HG02973 (cell line): ENCODE data around the gene NAA25.

Experiments used
- ATAC-seq: cut with Tn5 transposase; IDR thresholded peaks from one replicate; pipeline ENCODE4 v1.9.1; 2021; ENCODE audit warnings: moderate library complexity; ENCODE audit not compliant: unreplicated experiment

Gene NAA25

GRCh38 chr12:112108202-112109079 lies at the start of gene NAA25:
NAA25 (minus strand) TSS chr12:112108783; CDS start chr12:112108773, 10 bp downstream.
- ATAC-seq = peak; percentile 61

GRCh38 chr12:112153893-112154219 lies 45.3 kb upstream of the NAA25 start:
- ATAC-seq = no peak

- no peak for ATAC-seq
Observed at GRCh38 chr12:112153181-112153892, 44.8 kb upstream of the NAA25 start.

- ATAC-seq = no peak
Observed at GRCh38 chr12:112151766-112152541, 43.4 kb upstream of the NAA25 start.

- no peak for ATAC-seq
Observed at GRCh38 chr12:112149596-112149995, 41.0 kb upstream of the NAA25 start.

- ATAC-seq = no peak
Observed at GRCh38 chr12:112148031-112148513, 39.5 kb upstream of the NAA25 start.

GRCh38 chr12:112146123-112146522 lies 37.5 kb upstream of the NAA25 start:
- no peak for ATAC-seq

- no peak for ATAC-seq
Observed at GRCh38 chr12:112140728-112141127, 32.1 kb upstream of the NAA25 start.

GRCh38 chr12:112134731-112135130 lies 26.1 kb upstream of the NAA25 start:
- ATAC-seq = no peak

GRCh38 chr12:112133418-112133817 lies 24.8 kb upstream of the NAA25 start:
- no peak for ATAC-seq

GRCh38 chr12:112131686-112132085 lies 23.1 kb upstream of the NAA25 start:
- ATAC-seq = no peak

- ATAC-seq = no peak
Observed at GRCh38 chr12:112130441-112130998, 21.9 kb upstream of the NAA25 start.

- no peak for ATAC-seq
Observed at GRCh38 chr12:112126911-112127310, 18.3 kb upstream of the NAA25 start.

- no peak for ATAC-seq
Observed at GRCh38 chr12:112126000-112126438, 17.4 kb upstream of the NAA25 start.

GRCh38 chr12:112125250-112125999 lies 16.8 kb upstream of the NAA25 start, which contains the start of gene TRAFD1:
TRAFD1 (plus strand) TSS chr12:112125560; CDS start chr12:112130523, 4,963 bp downstream.
- peak; percentile 92 for ATAC-seq

GRCh38 chr12:112124918-112125249 lies 16.3 kb upstream of the NAA25 start:
- no peak for ATAC-seq

- no peak for ATAC-seq
Observed at GRCh38 chr12:112122823-112123690, 14.5 kb upstream of the NAA25 start.

- no peak for ATAC-seq
Observed at GRCh38 chr12:112121780-112122565, 13.4 kb upstream of the NAA25 start.
